ENCODE measurements around the gene ARMC3.

Gene ARMC3

DNA sequence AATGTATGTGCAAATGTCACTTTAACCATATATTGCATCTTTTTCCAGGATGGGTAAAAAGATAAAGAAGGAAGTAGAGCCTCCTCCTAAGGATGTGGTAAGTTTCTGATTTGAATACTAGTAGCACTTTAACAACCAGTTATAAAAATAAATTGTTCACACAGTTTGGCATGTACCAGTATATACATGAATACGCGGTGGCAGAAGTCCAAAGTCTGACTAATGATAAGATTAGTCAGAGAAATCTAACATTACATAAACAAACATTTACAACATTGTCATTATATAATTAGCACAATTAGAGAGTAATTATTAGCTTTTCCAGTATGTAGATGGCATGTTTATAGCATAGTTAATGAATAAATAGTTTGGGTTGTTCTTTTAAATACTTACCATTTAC, 4.1 kb downstream of the ARMC3 start:
- no peak for DNase-seq (ENCODE audit: low spot score)

DNA sequence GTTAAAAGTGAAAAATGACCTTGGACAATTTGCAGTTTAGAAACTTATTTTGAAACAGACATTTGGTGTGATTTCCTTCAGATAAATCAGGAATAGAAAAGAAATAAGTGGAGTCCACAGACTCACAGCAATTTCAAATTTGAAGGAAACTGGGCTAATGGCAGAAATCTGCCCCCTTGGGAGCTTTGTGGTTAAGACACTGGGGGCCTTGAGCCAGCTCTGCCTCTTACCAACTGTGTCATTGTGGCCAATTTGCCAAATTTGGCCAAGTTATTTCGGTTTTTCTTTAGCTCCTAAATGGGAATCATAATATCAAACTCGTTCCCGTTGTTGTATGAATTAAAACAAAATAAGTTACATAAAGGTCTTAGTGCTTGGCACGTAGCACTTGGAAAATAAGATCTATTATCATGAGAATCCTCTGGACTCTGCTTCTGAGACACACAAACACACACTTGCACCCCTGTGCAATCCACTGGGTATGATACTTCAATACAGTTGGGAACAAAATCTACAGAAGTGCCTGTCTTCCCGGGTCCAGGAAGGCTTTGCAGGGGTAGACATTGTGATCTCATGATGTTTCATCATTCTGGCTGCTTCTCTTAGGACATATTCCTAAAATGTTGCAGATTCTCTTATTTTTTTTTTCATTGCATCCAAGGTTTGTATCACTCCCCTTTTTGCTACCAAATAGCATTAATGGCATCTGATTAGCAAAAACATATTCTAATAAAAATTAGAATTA, 4.9 kb downstream of the ARMC3 start:
- DNase-seq (ENCODE audit: low spot score) = no peak

DNA sequence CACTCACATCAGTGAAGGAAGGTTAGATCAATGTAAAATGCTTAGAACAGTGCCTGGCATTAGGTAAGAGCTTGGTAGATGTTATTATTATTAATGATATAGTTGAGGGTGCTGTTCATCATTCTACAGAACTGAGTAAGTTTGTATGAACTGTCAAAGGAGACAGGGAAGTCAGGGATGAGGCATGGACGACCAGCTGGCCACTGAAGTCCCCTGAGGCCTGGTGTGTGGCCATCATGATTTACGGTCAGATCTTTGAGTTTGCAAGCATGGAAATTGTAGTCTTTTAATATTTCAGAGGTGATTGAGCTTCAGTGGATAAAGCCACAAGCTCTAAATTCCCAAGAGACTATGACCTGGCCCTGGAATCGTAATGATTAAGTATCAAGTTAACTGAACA, 6.9 kb downstream of the ARMC3 start:
- no peak for DNase-seq (ENCODE audit: low spot score)

DNA sequence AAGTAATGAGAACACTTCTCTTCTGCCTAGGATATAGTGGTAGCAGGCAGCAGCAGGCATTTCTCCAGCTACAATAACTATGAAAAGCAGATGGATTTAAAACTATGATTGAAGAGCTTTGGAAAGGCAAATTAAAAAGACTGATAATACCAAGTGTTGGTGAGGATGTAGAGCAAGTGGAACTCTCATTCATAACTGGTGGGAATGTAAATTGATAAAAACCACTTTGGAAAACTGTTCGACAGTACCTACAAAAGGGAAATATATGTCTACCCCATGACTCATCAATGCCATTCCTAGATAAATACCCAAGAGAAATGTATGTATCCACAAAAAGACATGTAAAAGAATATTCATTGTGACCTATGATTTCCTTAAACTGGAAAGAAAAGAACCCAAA, 14.6 kb downstream of the ARMC3 start:
- no peak for DNase-seq (ENCODE audit: low spot score)

DNA sequence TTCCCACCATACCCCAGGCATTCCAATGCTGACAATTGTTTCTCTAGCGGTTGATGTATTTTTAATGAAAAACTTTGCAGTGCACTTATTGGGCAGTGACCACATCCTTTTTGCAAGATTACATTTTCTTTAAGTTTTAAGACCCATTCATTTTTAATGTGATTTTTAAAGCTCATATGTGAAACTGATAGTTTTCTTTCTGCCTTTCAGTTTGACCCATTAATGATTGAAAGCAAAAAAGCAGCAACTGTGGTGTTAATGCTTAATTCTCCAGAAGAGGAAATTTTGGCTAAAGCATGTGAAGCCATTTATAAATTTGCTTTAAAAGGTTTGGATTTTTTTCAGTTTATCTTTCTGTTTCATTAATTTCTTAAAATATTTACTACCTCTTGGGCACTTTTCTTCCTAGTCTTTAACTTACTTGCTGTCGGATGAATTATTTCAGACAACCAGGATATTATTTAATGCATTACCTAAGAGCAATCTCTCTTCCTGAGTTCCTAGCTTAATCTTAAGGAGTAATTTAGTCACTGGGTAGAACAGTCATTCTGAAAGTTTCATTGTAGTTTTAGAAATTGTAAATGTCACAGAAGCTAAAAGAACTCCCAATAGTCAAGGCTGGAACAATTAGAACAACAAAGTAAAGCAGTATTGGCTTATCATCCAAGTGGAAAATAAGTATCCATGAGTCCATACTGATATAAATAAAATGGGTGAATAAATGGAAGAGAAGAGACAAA, 18.3 kb downstream of the ARMC3 start:
- DNase-seq (ENCODE audit: low spot score) = no peak

DNA sequence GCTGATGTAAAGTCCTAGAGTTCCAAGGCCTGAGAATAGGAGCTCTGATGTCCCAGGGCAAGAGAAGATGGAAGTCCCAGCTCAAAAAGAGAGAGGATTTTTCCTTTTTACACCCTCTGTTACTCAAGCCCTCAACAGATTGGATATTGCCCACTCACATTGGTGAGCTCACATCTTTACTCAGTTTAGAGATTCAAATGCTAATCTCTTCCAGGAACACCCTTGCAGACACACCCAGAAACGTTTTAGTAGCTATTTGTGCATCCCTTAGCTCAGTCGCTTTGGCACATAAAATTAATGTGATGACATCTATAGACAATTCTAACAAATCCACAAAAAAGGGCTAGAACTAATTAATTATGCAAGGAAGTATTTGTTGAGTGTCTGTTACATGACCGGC, 27.1 kb downstream of the ARMC3 start:
- DNase-seq (ENCODE audit: low spot score) = no peak

DNA sequence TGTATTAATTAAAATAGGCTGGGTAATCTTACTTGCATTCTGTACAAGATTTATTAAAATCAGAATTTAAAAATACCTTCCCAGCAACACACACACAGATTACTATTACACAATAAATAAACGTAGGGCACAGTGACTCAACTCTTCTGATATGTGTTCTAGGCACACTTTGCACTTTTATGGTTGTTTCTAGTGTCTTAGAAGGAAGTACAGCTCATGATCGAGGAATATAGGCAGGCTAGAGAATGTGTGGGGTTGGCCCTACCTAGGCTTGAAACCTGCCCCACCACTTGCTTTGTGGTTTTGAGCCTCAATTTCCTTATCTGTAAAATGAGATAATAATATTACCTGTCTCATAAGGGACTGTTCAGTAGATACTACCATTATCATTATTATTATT, 30.5 kb downstream of the ARMC3 start:
- no peak for DNase-seq (ENCODE audit: low spot score)

DNA sequence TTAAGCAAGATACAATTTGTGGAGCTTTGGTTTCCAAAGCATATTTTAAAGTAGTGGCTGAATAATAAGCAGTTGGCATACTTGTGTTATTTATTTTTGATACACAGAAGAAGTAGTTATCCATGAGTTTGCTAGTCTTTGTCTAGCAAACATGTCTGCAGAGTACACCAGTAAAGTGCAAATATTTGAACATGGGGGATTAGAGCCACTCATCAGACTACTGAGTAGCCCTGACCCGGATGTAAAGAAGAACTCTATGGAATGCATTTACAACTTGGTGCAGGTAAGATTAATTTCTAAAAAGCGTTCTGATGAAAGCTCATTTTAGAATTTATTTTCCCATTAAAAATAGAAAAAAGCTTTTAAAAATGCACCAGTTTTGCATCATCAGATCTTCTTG, 31.4 kb downstream of the ARMC3 start:
- no peak for DNase-seq (ENCODE audit: low spot score)

DNA sequence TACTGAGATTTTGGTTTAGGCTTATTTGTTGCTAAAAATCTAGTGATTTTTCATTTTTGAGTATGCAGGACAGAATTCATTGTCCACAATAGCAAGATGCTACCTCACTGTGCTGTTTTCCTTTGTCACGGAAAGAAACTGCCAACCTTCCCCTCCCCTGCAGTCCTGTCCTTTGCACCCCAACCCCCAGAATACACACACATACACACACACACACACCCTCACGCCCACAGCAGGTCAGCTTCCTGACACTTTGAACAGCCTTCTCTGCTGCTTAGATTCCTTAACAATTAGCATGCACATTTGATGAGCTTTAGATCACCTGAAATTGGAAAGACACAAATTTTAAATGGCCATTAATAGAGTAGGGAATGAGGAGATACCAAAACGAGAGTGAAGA, 32.1 kb downstream of the ARMC3 start:
- no peak for DNase-seq (ENCODE audit: low spot score)

DNA sequence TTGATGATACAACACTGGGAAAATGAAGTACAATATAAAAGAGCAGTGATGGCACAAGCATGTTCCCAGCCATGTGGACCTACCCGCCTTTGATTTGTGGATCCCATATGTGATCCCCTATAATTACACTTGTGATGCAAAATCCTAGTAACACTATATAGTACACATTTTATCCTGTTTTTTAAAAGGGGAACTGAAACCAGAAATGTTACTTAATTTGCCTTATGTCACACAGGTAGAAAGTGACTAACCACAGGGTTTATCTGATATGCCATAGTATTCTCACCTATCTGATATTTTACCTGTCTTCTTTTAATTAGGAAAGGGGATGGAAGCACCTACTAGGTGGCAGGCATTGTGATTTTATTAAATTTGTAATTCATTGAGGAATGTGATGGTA, 35.0 kb downstream of the ARMC3 start:
- DNase-seq (ENCODE audit: low spot score) = no peak

DNA sequence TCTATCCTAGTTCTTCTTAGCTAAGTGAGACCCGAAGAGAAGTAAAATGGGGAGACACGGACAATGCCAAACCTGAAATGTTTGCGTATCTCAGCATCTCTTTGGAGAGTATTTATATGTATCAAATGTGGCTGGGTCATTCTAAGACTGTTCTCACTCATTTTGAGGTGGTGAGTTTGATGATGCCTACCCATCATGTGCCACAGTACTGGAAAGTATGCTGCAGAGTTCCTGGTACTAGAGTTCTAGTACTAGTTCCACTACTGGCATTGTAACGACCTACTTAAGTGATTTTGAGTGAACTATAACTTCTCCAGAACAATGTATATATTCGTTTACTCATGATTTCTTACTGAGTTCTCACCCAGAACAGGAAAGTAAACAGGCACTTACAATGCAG, 41.9 kb downstream of the ARMC3 start:
- no peak for DNase-seq (ENCODE audit: low spot score)

DNA sequence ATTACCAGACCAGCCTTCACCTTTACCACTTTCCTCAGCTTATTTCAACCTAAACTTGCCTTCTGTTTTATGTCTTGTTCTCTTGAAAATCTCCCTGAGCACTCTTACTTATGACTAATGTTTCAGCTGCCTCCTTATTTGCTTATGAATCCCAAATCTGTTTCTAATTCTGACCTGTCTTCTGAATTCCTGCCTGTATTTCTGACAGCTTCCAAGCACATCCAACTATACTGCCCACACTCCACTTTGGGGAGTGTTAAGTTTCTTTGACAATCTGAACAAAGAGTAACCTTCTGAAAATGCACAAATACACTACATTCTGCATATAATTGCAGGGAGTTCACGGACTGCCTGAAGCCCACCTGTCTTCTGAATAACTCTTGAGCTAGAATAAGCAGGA, 48.7 kb downstream of the ARMC3 start:
- DNase-seq (ENCODE audit: low spot score) = no peak

DNA sequence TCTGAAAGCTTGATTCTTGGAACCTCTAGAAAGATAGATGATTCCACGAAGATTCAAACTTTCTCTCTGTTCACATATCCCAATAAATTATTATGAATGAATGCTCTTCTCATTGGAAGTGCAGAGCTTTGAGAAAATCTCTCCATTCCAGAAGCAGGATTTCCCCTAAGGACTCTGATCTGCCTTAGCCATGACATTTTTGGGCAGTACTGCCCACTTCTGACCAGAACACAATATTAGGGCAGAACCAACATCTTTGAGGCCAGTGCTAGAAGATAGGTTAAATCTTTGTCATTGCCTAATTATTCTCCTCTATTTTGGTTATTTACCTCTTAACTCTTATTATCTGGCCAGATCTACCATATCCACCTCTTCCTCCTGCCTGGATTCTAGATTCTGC, 49.9 kb downstream of the ARMC3 start:
- no peak for DNase-seq (ENCODE audit: low spot score)

DNA sequence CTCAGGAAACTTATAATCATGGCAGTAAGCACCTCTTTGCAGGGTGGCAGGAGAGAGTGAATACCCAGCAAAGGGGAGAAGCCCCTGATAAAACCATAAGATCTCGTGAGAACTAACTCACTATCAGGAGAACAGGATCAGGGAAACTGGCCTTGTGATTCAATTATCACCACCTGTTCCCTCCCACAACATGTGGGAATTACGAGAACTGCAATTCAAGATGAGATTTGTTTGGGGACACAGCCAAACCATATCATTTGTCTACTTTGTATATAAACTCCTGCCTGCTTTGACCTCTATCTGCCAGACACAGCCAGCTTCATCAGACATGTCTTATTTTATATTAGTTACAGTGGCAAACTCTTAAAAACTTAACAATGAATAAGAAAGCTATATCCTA, 50.4 kb downstream of the ARMC3 start:
- no peak for DNase-seq (ENCODE audit: low spot score)

DNA sequence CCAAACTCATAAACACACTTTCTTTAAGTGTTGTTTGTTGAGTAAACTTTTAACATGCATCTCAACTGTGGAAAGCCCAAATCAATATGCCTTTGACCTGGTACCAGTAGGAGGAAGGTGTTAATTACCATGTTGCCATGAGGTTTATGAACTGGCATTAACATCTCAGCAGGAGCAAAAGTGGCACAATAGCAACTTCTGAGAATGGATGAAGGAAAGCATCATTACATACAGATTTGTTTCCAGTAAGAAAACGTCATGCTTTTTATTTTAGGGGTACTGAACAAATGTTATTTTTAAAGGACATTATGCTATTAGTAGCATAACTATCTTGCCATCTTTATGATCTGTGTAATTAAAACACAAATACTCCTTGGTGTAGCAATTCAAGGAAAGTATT, 51.1 kb downstream of the ARMC3 start:
- DNase-seq (ENCODE audit: low spot score) = no peak

DNA sequence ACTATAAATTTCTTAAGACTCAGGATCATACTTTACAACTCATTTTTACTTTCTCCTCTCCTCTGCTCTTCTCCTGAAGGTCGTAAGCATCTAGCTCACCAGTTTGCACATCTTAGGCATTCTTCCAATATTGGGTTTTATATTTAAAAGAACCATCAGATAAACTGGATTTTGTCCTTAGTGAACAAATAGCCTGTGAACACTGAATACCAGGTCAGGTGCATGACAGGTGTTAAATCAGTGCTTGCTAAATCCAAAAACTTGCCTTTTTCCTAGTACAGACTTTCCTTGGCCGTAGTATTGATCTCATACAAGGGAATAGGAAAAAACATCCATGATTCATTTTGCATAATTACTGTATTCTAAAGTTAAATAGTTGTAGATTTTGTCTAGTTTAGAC, 53.0 kb downstream of the ARMC3 start:
- DNase-seq (ENCODE audit: low spot score) = no peak

DNA sequence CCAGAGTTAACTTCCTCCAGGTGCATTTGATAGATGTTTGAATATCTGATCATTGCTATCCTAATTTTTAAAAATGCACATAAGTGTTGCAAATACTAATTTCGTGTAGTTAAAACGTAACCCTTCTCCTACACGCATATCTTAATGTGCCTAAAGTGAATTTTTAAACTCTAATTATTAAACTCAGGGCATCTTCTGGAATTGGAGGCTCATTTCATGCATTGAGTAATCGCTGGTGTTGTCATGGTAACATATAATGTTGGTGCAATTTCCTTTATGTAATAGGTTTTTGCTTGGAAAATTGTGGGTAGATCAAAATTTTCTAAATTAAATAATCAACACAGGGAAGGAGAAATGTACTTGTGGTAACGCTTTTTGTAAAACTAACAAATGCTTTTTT, 56.2 kb downstream of the ARMC3 start:
- DNase-seq (ENCODE audit: low spot score) = no peak

DNA sequence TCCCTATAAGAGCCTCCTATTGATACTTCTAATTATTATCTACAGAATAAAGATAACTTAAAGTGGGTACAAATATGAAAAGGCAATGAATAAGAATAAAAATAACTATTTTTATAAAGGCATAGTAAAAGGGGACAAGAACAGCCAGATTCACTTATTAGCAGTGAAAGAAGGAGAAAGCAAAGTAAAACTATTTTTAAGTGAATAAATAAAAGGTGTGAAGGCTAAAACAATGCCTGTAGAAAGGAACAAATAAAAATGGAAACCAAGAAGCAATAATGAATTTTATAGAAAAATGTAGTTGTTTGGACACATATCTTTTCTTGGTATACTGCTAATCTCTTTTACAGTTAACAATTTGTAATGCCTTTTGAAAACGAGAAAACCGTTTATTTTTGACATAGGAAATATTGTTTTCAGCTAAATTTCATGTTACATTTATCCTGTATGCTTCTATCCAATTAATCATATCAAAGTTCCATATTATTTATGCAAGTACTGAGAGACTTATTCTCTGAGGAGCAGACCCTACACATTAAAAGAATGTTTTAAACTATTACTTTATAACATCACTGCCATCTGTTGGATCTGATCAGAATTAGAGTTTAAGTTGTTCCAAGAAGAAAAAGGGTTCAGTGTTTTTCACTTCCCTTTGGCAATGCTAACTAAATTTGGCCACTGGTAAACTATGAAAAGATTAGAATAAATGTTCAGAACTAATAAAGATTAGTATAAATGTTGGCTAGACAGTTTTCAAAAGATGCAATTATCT, 59.1 kb downstream of the ARMC3 start:
- no peak for DNase-seq (ENCODE audit: low spot score)

DNA sequence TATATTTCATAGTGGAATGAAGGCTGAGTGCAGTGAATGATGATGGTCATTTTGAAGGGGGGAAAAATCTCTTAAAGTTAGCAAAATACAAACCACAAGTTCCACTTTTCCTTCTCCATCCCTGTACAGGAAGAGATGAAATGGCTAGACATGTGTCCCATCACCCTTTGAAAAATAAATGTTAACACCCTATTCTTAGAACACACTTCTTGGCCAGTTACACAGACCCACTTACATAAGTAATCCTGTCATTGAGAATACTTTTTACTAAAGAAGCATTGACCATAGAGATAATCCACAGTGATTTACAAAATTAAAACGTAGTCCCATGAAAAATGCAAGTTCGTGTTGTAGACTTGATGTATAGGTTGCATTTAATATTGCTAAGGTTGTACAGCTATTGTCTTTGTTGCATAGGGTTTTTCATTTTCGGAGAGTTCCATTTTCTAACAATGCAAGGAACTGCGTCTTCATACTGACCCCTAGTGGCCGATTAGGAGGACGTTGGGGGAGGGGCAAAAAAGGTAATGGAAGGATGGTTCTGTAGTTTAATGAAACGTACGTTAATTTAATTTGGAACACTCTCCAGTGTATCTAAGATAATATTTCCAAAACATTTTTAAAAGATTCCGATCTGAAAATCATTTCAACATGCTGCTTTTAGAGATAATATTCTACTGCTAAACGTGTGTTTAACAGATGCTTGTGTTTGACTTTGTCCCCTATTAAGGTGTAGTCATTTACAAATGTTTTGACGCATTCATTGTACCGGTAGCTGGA, 60.9 kb downstream of the ARMC3 start:
- DNase-seq (ENCODE audit: low spot score) = no peak

DNA sequence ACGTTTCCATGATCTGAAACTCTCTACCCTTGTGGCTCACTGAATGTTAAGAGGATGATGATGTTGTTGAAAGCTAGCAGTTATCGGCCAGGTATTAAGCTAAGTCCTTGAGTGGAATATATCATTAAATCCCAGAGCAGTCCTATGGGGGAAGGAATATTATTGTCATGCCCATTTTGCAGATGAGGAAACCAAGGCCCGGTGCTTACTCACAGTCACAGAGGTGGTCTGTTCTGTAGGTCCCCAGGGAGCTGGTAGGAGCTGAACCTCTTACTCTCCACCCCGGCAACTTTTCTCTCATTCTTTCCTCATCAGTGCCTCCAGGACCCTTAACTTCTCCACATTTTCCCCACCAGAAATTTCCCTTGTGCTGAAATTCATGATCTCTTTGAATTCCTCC, 62.6 kb downstream of the ARMC3 start:
- DNase-seq (ENCODE audit: low spot score) = no peak

DNA sequence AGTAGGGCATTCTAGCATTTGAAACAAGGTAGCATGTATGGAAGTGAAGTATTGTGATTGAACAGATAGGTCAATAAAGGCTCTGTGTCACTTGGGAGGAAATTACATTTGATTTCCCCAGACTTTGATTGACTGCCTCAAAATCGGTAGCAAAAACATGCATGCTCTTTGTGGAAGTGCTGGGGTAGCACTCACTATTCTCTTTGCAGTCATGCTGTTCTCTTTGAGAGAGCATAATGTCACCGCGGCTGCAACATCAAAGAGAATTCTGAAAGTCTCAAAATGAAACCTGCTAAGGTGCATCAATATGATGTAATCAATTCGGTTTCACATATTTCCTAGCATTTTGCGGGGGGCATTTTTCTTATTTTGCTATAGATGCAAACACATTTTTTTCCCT, 64.2 kb downstream of the ARMC3 start:
- DNase-seq (ENCODE audit: low spot score) = no peak

DNA sequence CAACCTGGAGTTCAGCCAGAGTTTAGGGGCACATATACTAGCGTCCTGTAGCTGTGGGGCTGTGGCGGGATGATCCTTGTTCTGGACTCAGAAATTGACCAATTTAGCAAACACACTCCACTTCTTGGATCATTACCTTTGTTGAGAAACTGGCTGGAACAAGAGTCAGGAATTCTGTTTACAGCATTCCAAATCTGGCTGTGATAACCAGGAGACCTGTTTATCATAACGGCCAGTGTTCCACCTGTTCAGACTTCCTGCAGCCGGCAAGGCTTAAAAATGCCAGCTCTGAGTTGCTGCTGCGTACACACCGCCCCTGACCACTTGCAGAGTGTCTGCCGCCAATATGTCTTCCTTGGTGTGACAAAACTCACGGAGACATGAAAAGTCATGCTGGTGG, 64.8 kb downstream of the ARMC3 start:
- no peak for DNase-seq (ENCODE audit: low spot score)
